Neural cell (in vitro differentiated cells): ENCODE results near the gene BIRC5. TPM values are rescaled to one million over a fixed set of nuclear protein-coding genes. Genes with fewer than 3 reads are reported as not detected.

Experiments
- H2AFZ ChIP-seq: fragments of 200-600, 300-800 bp; sonication (generic), shearing (Covaris generic); 2 replicates; pipeline ENCODE4 v1.6.0; 2014; ENCODE audit warnings: low read depth, mild to moderate bottlenecking, antibody characterized with exemption, low read length, moderate library complexity
- H3F3A ChIP-seq: fragments of 200-600 bp; shearing (Covaris generic); 2 replicates; pipeline ENCODE4 v1.6.1; 2016; ENCODE audit warnings: mild to moderate bottlenecking, moderate library complexity, mixed read lengths, antibody characterized with exemption, low read length; ENCODE audit not compliant: insufficient read depth, poor library complexity, severe bottlenecking
- H3K27ac ChIP-seq: fragments of 200-600, 300-800 bp; sonication (generic), shearing (Covaris generic); 2 replicates; pipeline ENCODE4 v1.5.1; 2014; ENCODE audit warnings: mild to moderate bottlenecking, low read length, moderate library complexity
- H3K27me3 ChIP-seq: fragments of 300-800, 200-600 bp; sonication (generic), shearing (Covaris generic); 2 replicates; pipeline ENCODE4 v1.6.0; 2014; ENCODE audit warnings: mild to moderate bottlenecking, low read depth, low read length, moderate library complexity; ENCODE audit not compliant: insufficient read depth
- H3K36me3 ChIP-seq: fragments of 300-800, 200-600 bp; sonication (generic), shearing (Covaris generic); 2 replicates; pipeline ENCODE4 v1.5.1; 2014; ENCODE audit warnings: mild to moderate bottlenecking, antibody characterized with exemption, low read length, moderate library complexity; ENCODE audit not compliant: insufficient read depth
- H3K4me2 ChIP-seq: fragments of 300-800, 200-600 bp; sonication (generic), shearing (Covaris generic); 2 replicates; pipeline ENCODE4 v1.6.0; 2014; ENCODE audit warnings: mild to moderate bottlenecking, low read length
- H3K4me3 ChIP-seq: fragments of 300-800, 200-600 bp; sonication (generic), shearing (Covaris generic); 2 replicates; pipeline ENCODE4 v1.5.1; 2014; ENCODE audit warnings: mild to moderate bottlenecking, low read length, moderate library complexity
- H3K79me2 ChIP-seq: fragments of 200-600 bp; shearing (Covaris generic); replicated peaks from 2 replicates; pipeline ENCODE4 v1.6.0; 2014; ENCODE audit warnings: mild to moderate bottlenecking, low read length, moderate library complexity; ENCODE audit not compliant: insufficient read depth
- H3K9ac ChIP-seq: fragments of 300-800, 200-600 bp; sonication (generic), shearing (Covaris generic); 2 replicates; pipeline ENCODE4 v1.6.1; 2016; ENCODE audit warnings: mild to moderate bottlenecking, low read length, mixed read lengths
- H3K9me2 ChIP-seq: fragments of 200-600 bp; shearing (Covaris generic); 2 replicates; pipeline ENCODE4 v1.6.1; 2016; ENCODE audit warnings: mild to moderate bottlenecking, low read length, mixed read lengths; ENCODE audit not compliant: insufficient read depth
- H3K9me3 ChIP-seq: fragments of 200-600, 300-800 bp; sonication (generic), shearing (Covaris generic); 2 replicates; pipeline ENCODE4 v1.6.1; 2016; ENCODE audit warnings: mild to moderate bottlenecking, mixed run types, low read length, moderate library complexity, mixed read lengths
- H4K20me1 ChIP-seq: fragments of 200-600 bp; shearing (Covaris generic); 2 replicates; pipeline ENCODE4 v1.6.1; 2016; ENCODE audit warnings: mild to moderate bottlenecking, mixed run types; ENCODE audit not compliant: insufficient read depth
- CTCF ChIP-seq: fragments of 450-650 bp; IDR thresholded peaks from 2 replicates; pipeline ENCODE4 v1.5.1; 2014; ENCODE audit warnings: antibody characterized with exemption, mild to moderate bottlenecking, moderate library complexity; ENCODE audit not compliant: poor library complexity, severe bottlenecking
- EP300 ChIP-seq: fragments of 450-650 bp; conservative IDR thresholded peaks from 2 replicates; pipeline ENCODE4 v1.6.1; 2014; ENCODE audit warnings: antibody characterized with exemption, mild to moderate bottlenecking, moderate library complexity; ENCODE audit not compliant: poor library complexity, severe bottlenecking
- EZH2 ChIP-seq: fragments of 200-600, 300-800 bp; shearing (Covaris generic), sonication (generic); IDR thresholded peaks from 2 replicates; pipeline ENCODE4 v1.6.1; 2014; ENCODE audit warnings: antibody characterized with exemption, low read length, borderline replicate concordance, mild to moderate bottlenecking; ENCODE audit not compliant: insufficient read depth, poor library complexity, severe bottlenecking
- MXI1 ChIP-seq: fragments of 450-650 bp; conservative IDR thresholded peaks from 2 replicates; pipeline ENCODE4 v1.6.1; 2014; ENCODE audit warnings: antibody characterized with exemption, mild to moderate bottlenecking; ENCODE audit not compliant: poor library complexity, severe bottlenecking
- POLR2AphosphoS5 ChIP-seq: IDR thresholded peaks from 2 replicates; pipeline ENCODE4 v1.6.1; 2012
- RAD21 ChIP-seq: fragments of 450-650 bp; conservative IDR thresholded peaks from 2 replicates; pipeline ENCODE4 v1.6.1; 2014; ENCODE audit warnings: antibody characterized with exemption, mild to moderate bottlenecking, moderate library complexity
- REST ChIP-seq: IDR thresholded peaks from 2 replicates; pipeline ENCODE4 v1.6.1; 2012; ENCODE audit warnings: borderline replicate concordance
- SMC3 ChIP-seq: fragments of 450-650 bp; conservative IDR thresholded peaks from 2 replicates; pipeline ENCODE4 v1.6.1; 2014; ENCODE audit warnings: antibody characterized with exemption, mild to moderate bottlenecking, moderate library complexity; ENCODE audit not compliant: poor library complexity
- TAF1 ChIP-seq: IDR thresholded peaks from 2 replicates; pipeline ENCODE4 v1.6.1; 2012; ENCODE audit warnings: low read depth
- polyA plus RNA-seq: library from polyadenylated mRNA; depleted of rRNA; stranded (reverse); fragments of >200 nt; gene quantifications from 2 replicates; pipeline ENCODE4 v1.2.3, GENCODE V29; 2014

The BIRC5 gene
- polyA plus RNA-seq, 1 donor from 2014 or later, result 1.4 TPM

GRCh38 chr17:78241277-78242023 lies 27.4 kb downstream of the BIRC5 start:
- no peaks in the 10 kb centered on the region for H3K79me2 ChIP-seq
- no peaks in the 10 kb centered on the region for H4K20me1 ChIP-seq
- no peaks in the 10 kb centered on the region for H3F3A ChIP-seq
- no peaks in the 10 kb centered on the region for H3K36me3 ChIP-seq
- TF ChIP-seq TAF1 (no peak), SMC3 (no peak), REST (no peak), POLR2AphosphoS5 (no peak), RAD21 (no peak), CTCF (no peak), EP300 (no peak), EZH2 (no peak), MXI1 (no peak)
- no peak overlapping the region for H3K4me3 ChIP-seq
- no peak overlapping the region for H2AFZ ChIP-seq
- H3K27ac ChIP-seq, result no peak overlapping the region
- no peak overlapping the region for H3K9ac ChIP-seq
- H3K27me3 ChIP-seq, result no peaks in the 10 kb centered on the region
- no peaks in the 10 kb centered on the region for H3K9me2 ChIP-seq
- no peaks in the 10 kb centered on the region for H3K9me3 ChIP-seq
- H3K4me2 ChIP-seq, result no peak overlapping the region

- no peak overlapping the region for H2AFZ ChIP-seq
- no peak for TF ChIP-seq EP300
- TF ChIP-seq SMC3, result no peak
- TF ChIP-seq TAF1, result no peak
- no peak for TF ChIP-seq POLR2AphosphoS5
- TF ChIP-seq REST, result no peak
- TF ChIP-seq RAD21, result no peak
- no peak for TF ChIP-seq MXI1
- no peak for TF ChIP-seq CTCF
- no peak for TF ChIP-seq EZH2
- H3F3A ChIP-seq, result no peaks in the 10 kb centered on the region
- H3K4me3 ChIP-seq, result no peak overlapping the region
- no peak overlapping the region for H3K4me2 ChIP-seq
- H3K9ac ChIP-seq, result no peak overlapping the region
- H3K79me2 ChIP-seq, result no peaks in the 10 kb centered on the region
- H3K9me2 ChIP-seq, result no peaks in the 10 kb centered on the region
- no peaks in the 10 kb centered on the region for H4K20me1 ChIP-seq
- H3K36me3 ChIP-seq, result no peaks in the 10 kb centered on the region
- H3K9me3 ChIP-seq, result no peaks in the 10 kb centered on the region
- no peak overlapping the region for H3K27ac ChIP-seq
- H3K27me3 ChIP-seq, result no peaks in the 10 kb centered on the region
Observed at GRCh38 chr17:78242024-78242742, 28.1 kb downstream of the BIRC5 start.
